ENCODE data around the gene MPHOSPH6.

Gene MPHOSPH6

DNA sequence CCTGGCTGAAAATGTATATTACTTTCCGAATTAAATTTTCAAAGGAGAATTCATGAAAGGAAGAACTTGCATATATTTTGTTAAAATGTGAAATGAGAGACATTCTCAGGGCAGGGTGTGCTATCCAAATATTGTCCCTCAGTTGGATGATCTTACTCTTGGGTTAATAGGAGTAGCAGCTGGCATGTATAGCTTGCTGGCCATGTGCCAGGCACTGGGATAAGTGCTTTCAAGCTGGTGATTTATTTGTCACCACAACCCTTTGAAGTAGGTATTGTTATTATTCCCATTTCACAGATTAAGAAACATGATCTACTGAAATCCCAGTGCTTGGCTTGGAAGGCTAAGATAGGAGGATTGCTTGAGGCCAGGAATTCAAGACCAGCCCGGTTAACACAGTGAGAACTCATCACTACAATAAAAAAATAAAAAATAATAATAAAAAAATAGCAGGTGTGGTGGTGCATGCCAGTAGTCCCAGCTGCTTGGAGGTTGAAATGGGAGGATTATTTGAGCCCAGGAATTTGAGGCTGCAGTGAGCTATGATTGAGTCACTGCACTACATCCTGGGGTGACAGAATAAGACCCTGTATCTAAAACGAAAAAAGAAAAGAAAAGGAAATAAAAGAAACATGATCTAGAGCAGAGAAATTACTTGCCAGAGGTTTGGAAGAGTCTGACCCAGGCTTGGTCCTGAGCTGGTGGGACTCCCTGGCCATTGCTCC is 11.6 kb upstream of the MPHOSPH6 start:
- Histone ChIP-seq H3K27me3 (ENCODE audit: insufficient read depth, low read length, poor library complexity) (peaks cover 27% of the 10 kb centered on the region), H3K9me3 (ENCODE audit: insufficient read depth, low read length, severe bottlenecking) (no peaks in the 10 kb centered on the region), H3K79me2 (ENCODE audit: insufficient read depth, low read length) (no peaks in the 10 kb centered on the region), H3K4me3 (ENCODE audit: low read depth in 1 of 2, low read length in 2 of 2) (no peak overlapping the region), H4K20me1 (ENCODE audit: insufficient read depth, low read length) (no peaks in the 10 kb centered on the region), H3K9ac (ENCODE audit: low read depth, low read length) (no peak overlapping the region), H3K27ac (ENCODE audit: low read length) (no peak overlapping the region), H3K4me1 (ENCODE audit: insufficient read depth, low read length) (no peaks in the 10 kb centered on the region), H3K36me3 (ENCODE audit: insufficient read depth, low read length) (no peaks in the 10 kb centered on the region), H2AFZ (ENCODE audit: low read depth, low read length) (no peak overlapping the region), H3K4me2 (ENCODE audit: insufficient read depth, low read length) (no peak overlapping the region)
- no peak for DNase-seq
- no peak for ATAC-seq (ENCODE audit: insufficient read depth, low read depth)
- no peak for TF ChIP-seq EZH2 (IDR thresholded peaks at IDR 0.05; ENCODE audit: borderline replicate concordance, low read depth, low read length, severe bottlenecking)
- TF ChIP-seq, protein P1, sequence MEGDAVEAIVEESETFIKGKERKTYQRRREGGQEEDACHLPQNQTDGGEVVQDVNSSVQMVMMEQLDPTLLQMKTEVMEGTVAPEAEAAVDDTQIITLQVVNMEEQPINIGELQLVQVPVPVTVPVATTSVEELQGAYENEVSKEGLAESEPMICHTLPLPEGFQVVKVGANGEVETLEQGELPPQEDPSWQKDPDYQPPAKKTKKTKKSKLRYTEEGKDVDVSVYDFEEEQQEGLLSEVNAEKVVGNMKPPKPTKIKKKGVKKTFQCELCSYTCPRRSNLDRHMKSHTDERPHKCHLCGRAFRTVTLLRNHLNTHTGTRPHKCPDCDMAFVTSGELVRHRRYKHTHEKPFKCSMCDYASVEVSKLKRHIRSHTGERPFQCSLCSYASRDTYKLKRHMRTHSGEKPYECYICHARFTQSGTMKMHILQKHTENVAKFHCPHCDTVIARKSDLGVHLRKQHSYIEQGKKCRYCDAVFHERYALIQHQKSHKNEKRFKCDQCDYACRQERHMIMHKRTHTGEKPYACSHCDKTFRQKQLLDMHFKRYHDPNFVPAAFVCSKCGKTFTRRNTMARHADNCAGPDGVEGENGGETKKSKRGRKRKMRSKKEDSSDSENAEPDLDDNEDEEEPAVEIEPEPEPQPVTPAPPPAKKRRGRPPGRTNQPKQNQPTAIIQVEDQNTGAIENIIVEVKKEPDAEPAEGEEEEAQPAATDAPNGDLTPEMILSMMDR (IDR thresholded peaks at IDR 0.05; ENCODE audit: borderline replicate concordance, extremely low read depth, low read length, poor library complexity, severe bottlenecking), result no peak

DNA sequence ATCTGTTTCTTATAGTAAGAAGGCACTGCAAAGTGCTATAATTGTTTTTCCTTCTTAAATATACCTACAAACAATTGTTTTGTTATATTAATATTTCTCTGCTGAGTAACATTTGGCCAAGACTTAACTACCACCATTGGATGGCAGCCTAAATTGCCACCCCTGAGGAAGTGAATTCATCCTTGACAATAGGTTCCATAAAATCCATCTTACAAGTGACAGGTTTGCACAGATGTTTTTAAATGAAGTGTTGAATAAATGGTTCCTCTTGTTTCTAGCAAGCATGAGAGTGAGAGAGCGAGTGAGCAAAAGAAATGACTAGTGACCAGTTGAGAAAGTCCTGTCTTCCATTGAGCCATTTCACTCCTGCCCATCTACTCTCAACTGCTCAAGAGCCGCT is 8.3 kb upstream of the MPHOSPH6 start:
- H2AFZ ChIP-seq (ENCODE audit: low read depth, low read length), result no peak overlapping the region
- DNase-seq (no peak), ATAC-seq (ENCODE audit: insufficient read depth, low read depth) (no peak)
- H3K36me3 ChIP-seq (ENCODE audit: insufficient read depth, low read length), result no peaks in the 10 kb centered on the region
- no peak for TF ChIP-seq EZH2 (IDR thresholded peaks at IDR 0.05; ENCODE audit: borderline replicate concordance, low read depth, low read length, severe bottlenecking)
- TF ChIP-seq, protein P1 (IDR thresholded peaks at IDR 0.05; ENCODE audit: borderline replicate concordance, extremely low read depth, low read length, poor library complexity, severe bottlenecking), result no peak
- no peaks in the 10 kb centered on the region for H3K79me2 ChIP-seq (ENCODE audit: insufficient read depth, low read length)
- H4K20me1 ChIP-seq (ENCODE audit: insufficient read depth, low read length), result no peaks in the 10 kb centered on the region
- H3K9ac ChIP-seq (ENCODE audit: low read depth, low read length), result no peak overlapping the region
- H3K27me3 ChIP-seq (ENCODE audit: insufficient read depth, low read length, poor library complexity), result peaks cover 44% of the 10 kb centered on the region
- H3K9me3 ChIP-seq (ENCODE audit: insufficient read depth, low read length, severe bottlenecking), result no peaks in the 10 kb centered on the region
- no peak overlapping the region for H3K27ac ChIP-seq (ENCODE audit: low read length)
- no peak overlapping the region for H3K4me2 ChIP-seq (ENCODE audit: insufficient read depth, low read length)
- H3K4me1 ChIP-seq (ENCODE audit: insufficient read depth, low read length), result no peaks in the 10 kb centered on the region
- H3K4me3 ChIP-seq (ENCODE audit: low read depth in 1 of 2, low read length in 2 of 2), result no peak overlapping the region

DNA sequence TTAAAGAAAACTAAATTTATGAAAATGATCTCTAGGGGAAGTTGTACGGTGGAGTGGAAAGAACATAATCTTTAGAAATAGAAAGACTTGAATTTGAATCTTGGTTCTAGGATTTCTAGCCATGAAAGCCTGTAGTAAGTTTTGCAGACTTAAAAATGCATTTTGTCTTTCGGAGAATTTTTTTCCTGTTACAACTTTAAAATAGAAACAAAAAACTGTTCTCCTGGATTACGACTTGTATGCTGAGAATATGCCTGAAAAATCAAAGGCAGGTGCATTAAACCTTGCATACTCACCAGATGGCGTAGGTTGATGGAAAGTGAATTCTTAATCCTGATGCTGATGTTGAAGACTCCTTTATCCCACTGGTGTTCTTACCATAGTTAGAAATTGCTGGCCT is 7.5 kb upstream of the MPHOSPH6 start:
- Histone ChIP-seq H3K27me3 (ENCODE audit: insufficient read depth, low read length, poor library complexity) (peaks cover 48% of the 10 kb centered on the region), H3K9me3 (ENCODE audit: insufficient read depth, low read length, severe bottlenecking) (no peaks in the 10 kb centered on the region), H3K4me2 (ENCODE audit: insufficient read depth, low read length) (no peak overlapping the region), H3K4me3 (ENCODE audit: low read depth in 1 of 2, low read length in 2 of 2) (no peak overlapping the region), H3K4me1 (ENCODE audit: insufficient read depth, low read length) (no peaks in the 10 kb centered on the region), H3K27ac (ENCODE audit: low read length) (no peak overlapping the region), H3K9ac (ENCODE audit: low read depth, low read length) (no peak overlapping the region), H2AFZ (ENCODE audit: low read depth, low read length) (no peak overlapping the region), H3K79me2 (ENCODE audit: insufficient read depth, low read length) (no peaks in the 10 kb centered on the region), H3K36me3 (ENCODE audit: insufficient read depth, low read length) (no peaks in the 10 kb centered on the region), H4K20me1 (ENCODE audit: insufficient read depth, low read length) (no peaks in the 10 kb centered on the region)
- DNase-seq, result no peak
- ATAC-seq (ENCODE audit: insufficient read depth, low read depth), result no peak
- TF ChIP-seq, protein P1 (IDR thresholded peaks at IDR 0.05; ENCODE audit: borderline replicate concordance, extremely low read depth, low read length, poor library complexity, severe bottlenecking), result no peak
- no peak for TF ChIP-seq EZH2 (IDR thresholded peaks at IDR 0.05; ENCODE audit: borderline replicate concordance, low read depth, low read length, severe bottlenecking)
